NCI-H345 treated with DMSO at 0.1 percent for 48 hours (cell line): Measurements from ENCODE around the gene LCA5L.

Experiments used
- DNase-seq: peaks from one replicate; lab custom pipeline; 2025; ENCODE audit not compliant: unreplicated experiment; lab: John Stamatoyannopoulos, UW

The LCA5L gene

DNA sequence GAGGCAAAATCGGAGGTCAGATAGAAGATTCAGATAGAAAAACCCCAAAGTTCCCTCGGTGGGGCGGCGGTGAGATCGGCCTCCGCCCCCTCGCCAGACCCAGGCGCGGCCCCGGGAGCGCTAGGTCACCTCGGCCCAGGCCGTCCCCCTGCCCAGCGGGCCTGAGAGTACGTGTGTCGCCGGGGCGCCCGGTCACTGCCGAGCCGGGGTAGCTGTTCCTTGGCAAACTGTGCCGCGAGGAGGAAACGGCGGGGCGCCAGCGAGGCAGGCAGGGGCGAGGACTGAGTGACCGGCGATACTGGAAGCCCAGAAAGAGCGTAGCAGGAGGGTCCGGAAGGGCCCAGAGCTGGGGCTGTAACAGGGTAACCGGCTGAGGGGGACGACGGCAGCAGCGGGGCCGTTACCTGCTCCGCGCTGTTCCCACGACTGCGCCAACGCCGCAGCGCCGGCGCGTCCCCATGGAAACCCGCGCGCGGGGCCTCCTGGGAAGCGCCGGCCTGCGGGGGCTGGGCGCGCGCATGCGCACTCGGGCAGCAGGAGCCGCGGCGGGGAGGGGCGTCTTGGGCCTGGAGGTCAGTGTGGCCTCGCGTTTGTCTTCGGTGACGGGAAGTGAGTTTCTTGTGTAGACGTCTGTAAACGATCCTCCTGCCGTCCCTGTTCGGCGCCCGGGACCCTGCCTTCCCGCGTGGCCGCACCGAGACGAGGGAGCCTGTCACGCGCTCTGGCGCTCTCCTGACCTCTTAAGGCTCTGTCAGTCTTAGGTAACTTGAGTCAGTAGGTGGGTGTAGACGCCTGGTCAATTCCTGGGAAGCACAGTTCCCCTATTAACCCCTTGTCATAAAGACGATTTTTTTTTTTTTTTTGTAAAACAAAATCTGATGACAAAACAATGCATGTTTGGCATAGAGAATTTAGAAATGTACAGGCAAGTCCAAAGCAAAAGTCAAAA is at the start of gene LCA5L:
TSS of gene LCA5L (minus strand) at position 458 of the 949 bp plus-strand sequence. CDS start 17,285 bp downstream, outside the sequence.
- peak; percentile 84 for DNase-seq

DNA sequence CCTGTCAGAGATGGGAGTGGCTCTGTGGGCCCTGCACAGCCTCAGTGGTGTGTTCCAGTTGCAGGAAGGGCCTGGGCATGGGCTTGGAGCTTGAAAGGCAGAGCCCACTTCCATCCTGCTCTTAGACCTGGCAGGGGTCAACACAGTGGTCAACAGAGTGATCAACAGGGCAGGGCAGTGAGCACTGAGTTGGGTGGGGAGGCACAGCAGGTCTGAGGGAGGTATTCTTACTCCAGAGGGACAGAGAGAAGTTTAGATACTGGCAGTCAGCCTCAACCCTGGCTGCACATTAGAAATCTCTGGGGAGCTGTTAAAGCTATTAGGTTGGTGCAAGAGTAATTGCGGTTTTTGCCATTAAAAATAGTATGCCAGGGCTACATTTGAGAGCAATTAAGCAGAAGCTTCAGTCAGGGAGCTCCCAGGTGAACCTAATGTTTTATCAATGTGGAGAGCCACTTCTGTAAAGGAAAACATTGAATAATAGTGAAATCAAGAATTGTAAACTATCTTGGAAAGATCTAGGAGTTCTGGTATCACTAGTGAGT is 43.9 kb upstream of the LCA5L start:
- no peak for DNase-seq

DNA sequence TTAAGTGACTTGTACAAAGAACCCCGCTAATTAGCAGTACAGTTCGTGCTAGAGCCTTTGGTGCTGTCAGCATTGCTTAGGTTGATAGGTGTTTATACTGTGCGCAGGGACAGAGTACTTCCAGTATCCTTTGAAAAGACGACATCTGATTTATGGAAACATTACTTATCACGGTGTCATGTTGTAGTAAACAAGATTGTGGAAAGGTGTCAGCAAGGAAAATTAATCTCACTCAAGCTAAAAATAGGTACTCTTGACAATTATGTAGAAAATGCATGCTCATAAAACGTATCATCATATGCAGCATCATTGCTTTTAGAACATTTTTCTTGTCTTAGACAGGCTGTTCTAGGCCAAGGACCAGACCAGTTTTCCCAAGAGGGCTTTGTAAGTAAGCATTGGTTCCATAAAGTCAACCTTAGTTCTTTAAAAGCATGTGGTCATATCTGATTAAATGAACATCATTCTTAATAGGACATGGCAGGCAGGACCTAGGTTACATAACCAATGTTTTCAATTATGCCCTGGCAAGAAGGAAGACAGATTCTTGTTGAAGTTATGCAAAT is 39.2 kb upstream of the LCA5L start:
- DNase-seq: no peak

DNA sequence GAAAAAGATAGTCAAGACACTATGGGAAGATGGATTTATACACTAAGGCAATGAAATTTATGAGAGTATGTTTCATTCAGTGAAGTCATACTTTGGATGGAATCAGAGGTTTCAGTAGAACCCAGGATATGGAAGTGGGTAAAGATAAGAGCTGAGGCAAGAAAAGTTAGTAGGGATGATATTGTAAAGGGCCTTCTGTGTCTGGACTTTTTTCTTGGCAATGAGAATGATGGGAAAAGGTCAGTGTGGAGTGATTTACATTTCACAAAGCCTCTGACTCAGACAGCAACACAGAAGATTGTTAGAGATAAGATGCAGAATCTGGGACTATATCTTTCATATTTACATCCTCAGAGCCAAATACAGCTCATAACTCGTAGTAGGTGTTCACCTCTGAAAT is 38.3 kb upstream of the LCA5L start:
- no peak for DNase-seq

DNA sequence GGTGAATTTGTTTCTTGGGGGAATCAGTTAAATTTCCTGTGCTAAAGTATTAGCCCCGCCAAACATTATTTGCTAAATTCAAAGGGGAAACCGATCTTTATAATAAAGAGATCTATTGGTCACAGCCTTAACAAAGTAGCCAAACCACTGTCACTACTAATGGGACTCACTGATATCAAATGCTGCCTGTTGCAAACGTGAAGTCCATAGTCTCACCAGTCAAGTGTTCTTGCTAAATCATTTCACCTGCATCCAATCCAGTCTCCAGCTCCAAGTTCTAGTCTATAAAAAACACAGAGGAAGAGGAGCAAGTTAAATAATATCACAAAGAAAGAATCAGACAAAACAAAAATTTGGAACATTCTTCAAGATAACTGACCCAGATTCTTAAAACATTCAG is 36.3 kb upstream of the LCA5L start:
- DNase-seq: no peak

DNA sequence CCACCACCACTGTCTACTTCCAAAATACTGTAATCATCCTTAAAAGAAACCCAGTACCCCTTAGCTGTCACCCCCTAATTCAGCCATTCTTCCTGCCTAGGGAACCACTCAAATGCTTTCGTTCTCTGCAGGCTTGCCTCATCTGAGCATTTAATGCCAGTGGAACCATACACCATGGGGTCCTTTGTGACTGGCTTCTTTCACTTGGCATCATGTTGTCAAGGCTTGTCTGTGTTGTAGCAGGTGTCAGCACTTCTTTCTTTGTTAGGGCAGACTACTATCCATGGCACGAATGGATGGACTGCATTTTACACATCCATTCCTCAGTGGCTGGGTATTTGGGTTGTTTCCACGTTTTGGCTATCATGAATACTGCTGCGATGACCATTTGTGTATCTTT is 34.7 kb upstream of the LCA5L start:
- DNase-seq: no peak

- no peak for DNase-seq
These were observed 34.2 kb upstream of the LCA5L start for GRCh38 chr21:39479814-39480182.

GRCh38 chr21:39479164-39479813 is 33.7 kb upstream of the LCA5L start:
- DNase-seq: no peak

GRCh38 chr21:39474611-39475010 is 29.0 kb upstream of the LCA5L start:
- DNase-seq: no peak

GRCh38 chr21:39472786-39473185 is 27.2 kb upstream of the LCA5L start:
- no peak for DNase-seq

DNA sequence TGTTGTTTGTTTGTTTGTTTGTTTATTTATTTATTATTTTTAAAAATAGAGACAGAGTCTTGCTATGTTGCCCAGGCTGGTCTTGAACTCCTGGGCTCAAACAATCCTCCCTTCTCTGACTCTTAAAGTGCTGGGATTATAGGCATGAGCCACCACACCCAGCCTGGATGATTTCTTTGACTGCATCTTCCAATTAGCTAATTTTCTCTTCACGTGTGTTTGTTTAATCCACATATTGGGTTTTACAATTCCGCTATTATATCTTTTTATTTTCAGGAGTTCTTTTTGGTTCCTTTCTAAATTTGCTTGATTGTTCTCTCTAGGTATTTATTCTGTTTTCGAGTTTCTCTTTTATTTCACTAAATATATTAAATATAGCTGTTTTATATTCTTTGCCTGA is 26.0 kb upstream of the LCA5L start:
- no peak for DNase-seq

DNA sequence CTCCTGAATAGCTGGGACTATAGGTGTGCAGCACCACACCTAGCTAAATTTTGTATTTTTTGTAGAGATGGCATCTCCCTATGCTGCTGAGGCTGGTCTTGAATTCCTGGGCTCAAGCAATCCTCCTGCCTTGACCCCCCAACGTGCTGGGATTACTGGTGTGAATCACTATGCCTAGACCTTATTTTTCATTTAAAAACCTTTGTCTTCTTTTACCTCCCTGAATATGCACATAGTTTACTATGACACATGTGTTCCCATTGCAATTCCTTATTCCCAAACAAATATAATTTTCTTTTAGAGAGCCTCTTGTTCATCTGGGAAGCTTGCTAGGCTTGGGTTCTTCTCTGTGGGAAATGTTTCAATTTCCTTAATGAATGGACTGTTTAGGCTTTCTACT is 23.0 kb upstream of the LCA5L start:
- no peak for DNase-seq

- no peak for DNase-seq
These were observed 22.2 kb upstream of the LCA5L start for GRCh38 chr21:39467746-39468145.

DNA sequence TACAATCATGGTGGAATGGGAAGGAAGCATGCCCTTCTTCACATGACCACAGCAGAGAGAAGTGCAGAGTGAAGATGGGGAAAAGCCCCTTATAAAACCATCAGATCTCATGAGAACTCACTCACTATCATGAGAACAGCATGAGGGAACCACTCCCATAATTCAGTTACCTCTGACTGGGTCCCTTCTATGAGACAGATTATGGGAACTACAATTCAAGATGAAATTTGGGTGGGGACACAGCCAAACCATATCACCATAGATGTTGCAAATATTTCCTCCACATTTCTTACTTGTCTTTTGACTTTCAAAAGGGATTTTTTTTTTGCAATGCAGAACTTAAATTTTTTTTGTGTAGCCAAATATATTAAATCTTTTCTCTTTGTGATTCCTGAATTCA is 21.0 kb upstream of the LCA5L start:
- DNase-seq: no peak

DNA sequence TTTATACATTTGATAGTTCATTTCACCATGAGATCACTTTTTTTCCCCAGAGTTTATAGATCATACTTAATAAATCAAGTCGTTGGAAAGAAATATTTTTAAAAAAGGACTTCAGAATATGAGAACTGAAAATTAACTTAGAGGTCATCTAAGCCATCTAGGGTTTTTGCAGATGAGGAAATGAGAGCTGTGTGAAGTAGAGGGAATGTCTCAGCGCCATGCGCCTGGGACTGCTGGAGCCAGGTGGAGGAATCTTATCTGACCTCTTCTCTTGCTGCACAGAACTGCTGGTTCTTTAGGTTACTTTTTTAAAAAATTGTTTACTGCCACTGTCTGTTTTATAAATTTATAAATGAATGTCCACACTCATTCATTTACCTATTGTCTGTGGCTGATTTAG is 17.7 kb upstream of the LCA5L start:
- DNase-seq: no peak

- no peak for DNase-seq
These were observed 15.8 kb upstream of the LCA5L start for GRCh38 chr21:39461419-39461818.

GRCh38 chr21:39456665-39457064 is 11.1 kb upstream of the LCA5L start:
- no peak for DNase-seq

GRCh38 chr21:39454949-39455668 is 9.5 kb upstream of the LCA5L start:
- no peak for DNase-seq

DNA sequence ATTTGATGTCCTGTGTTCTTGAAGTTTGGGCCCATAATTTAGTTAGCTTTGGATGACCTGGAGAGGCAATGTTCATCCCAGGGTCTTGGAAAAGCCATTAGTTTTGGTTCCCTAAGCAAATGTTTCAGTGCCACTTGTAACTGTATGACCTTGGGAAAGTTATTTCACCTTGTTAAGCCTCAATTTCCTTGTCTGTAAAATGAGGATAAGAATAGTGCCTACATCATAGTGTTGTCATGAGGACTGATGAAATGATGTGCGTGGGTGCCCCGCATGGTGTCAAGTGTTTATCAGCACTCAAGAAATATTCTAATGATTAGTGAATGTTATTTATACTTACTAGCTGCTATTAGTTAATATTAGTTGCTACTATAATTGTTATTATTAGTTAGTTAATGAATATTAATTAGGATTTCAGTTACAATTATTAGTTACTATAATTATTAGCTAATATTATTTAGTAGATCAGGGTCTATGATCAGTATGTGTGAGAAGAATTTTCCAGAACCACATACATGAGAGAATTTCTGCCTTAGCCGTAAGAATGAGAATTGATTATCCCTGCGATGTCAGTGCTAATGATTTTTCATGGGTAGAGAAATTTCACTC is 8.1 kb upstream of the LCA5L start:
- no peak for DNase-seq

DNA sequence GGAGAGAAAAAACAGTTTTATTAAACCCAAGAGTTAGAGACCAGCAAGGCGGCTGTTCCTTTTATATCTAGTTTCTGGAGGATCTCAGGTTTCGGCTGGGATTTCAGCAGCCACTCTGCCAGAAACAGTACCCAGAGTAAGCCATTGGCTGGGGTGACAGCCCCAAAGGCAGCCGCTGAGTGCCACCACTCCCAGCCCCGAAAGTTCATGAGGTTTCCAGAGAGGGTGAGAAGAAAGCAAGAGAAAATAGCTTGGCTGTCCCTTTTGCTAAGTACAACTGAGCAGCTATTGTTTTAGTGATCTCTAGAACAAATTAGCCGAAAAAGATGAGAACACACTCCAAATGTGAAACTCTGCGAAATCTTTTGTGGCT is 7.4 kb upstream of the LCA5L start:
- DNase-seq: no peak
